GM23338 (cell line): ENCODE data around the gene RIN3. TPM values are rescaled to one million over a fixed set of nuclear protein-coding genes. Genes with fewer than 3 reads are reported as not detected.

Experiments used
- ATAC-seq: fragments of 200-7000 bp; cut with Tn5 transposase; 3 replicates; pipeline ENCODE4 v1.9.1; 2020
- DNase-seq: peaks from one replicate; pipeline ENCODE4 v3.0.0-alpha.2; 2015; ENCODE audit warnings: low spot score
- H2AFZ ChIP-seq: fragments of 200-600 bp; sonication (generic); 2 replicates; pipeline ENCODE4 v1.8.0; 2016; ENCODE audit warnings: antibody characterized with exemption, mild to moderate bottlenecking, moderate library complexity
- H3F3A ChIP-seq: fragments of 200-600 bp; sonication (generic); replicated peaks from 2 replicates; pipeline ENCODE4 v1.8.0; 2017; ENCODE audit warnings: antibody characterized with exemption, mixed run types, low read depth
- H3K27ac ChIP-seq: fragments of 200-600 bp; sonication (generic); 2 replicates; pipeline ENCODE4 v1.6.1; 2016; ENCODE audit warnings: low read depth
- H3K27me3 ChIP-seq: fragments of 200-600 bp; sonication (generic); 2 replicates; pipeline ENCODE4 v1.8.0; 2016; ENCODE audit warnings: mild to moderate bottlenecking, mixed run types, moderate library complexity; ENCODE audit not compliant: insufficient read depth
- H3K36me3 ChIP-seq: fragments of 200-600 bp; sonication (generic); 2 replicates; pipeline ENCODE4 v1.8.0; 2016; ENCODE audit warnings: mild to moderate bottlenecking; ENCODE audit not compliant: insufficient read depth
- H3K4me1 ChIP-seq: fragments of 200-600 bp; sonication (generic); 2 replicates; pipeline ENCODE4 v1.8.0; 2016; ENCODE audit warnings: mild to moderate bottlenecking, moderate library complexity; ENCODE audit not compliant: insufficient read depth
- H3K4me2 ChIP-seq: fragments of 200-600 bp; sonication (generic); 2 replicates; pipeline ENCODE4 v1.7.1; 2017; ENCODE audit warnings: mixed run types
- H3K4me3 ChIP-seq: fragments of 200-600 bp; sonication (generic); 2 replicates; pipeline ENCODE4 v1.6.1; 2016; ENCODE audit warnings: mixed run types
- H3K79me2 ChIP-seq: fragments of 200-600 bp; sonication (generic); replicated peaks from 2 replicates; pipeline ENCODE4 v1.8.0; 2017; ENCODE audit warnings: mild to moderate bottlenecking; ENCODE audit not compliant: insufficient read depth
- H3K9me2 ChIP-seq: fragments of 200-600 bp; sonication (generic); 2 replicates; pipeline ENCODE4 v1.8.0; 2017; ENCODE audit not compliant: insufficient read depth
- H4K20me1 ChIP-seq: fragments of 200-600 bp; sonication (generic); replicated peaks from 2 replicates; pipeline ENCODE4 v1.8.0; 2017; ENCODE audit warnings: mild to moderate bottlenecking; ENCODE audit not compliant: insufficient read depth
- H3K27ac Mint-ChIP-seq: 2 replicates; pipeline ENCODE4 v1.8.0; 2020; ENCODE audit warnings: inconsistent platforms, mild to moderate bottlenecking, moderate library complexity, mixed read lengths
- H3K27me3 Mint-ChIP-seq: 3 replicates; pipeline ENCODE4 v1.8.0; 2022; ENCODE audit warnings: low read depth, mild to moderate bottlenecking, moderate library complexity, mixed read lengths, inconsistent platforms; ENCODE audit not compliant: insufficient read depth, poor library complexity
- H3K36me3 Mint-ChIP-seq: 3 replicates; pipeline ENCODE4 v1.8.0; 2021; ENCODE audit warnings: low read depth, mild to moderate bottlenecking, inconsistent platforms, moderate library complexity, mixed read lengths
- H3K4me1 Mint-ChIP-seq: 3 replicates; pipeline ENCODE4 v1.8.0; 2020; ENCODE audit warnings: mild to moderate bottlenecking, inconsistent platforms, mixed read lengths
- H3K4me3 Mint-ChIP-seq: 3 replicates; pipeline ENCODE4 v1.8.0; 2021; ENCODE audit warnings: moderate library complexity, mild to moderate bottlenecking, inconsistent platforms, mixed read lengths
- H3K9me3 Mint-ChIP-seq: 3 replicates; pipeline ENCODE4 v1.8.0; 2020; ENCODE audit warnings: moderate library complexity, mild to moderate bottlenecking, inconsistent platforms, mixed read lengths
- ETS1 ChIP-seq: IDR thresholded peaks from 2 replicates; pipeline ENCODE4 v1.6.1; 2016; ENCODE audit warnings: antibody characterized with exemption
- JUNB ChIP-seq: IDR thresholded peaks from one replicate; pipeline ENCODE4 v1.6.1; 2016; ENCODE audit warnings: antibody characterized with exemption; ENCODE audit not compliant: unreplicated experiment
- NANOG ChIP-seq: IDR thresholded peaks from 2 replicates; pipeline ENCODE4 v1.6.1; 2016; ENCODE audit warnings: antibody characterized with exemption, borderline replicate concordance
- POLR2AphosphoS5 ChIP-seq: IDR thresholded peaks from 2 replicates; pipeline ENCODE4 v1.6.1; 2016; ENCODE audit warnings: antibody characterized with exemption, low read depth
- REST ChIP-seq: IDR thresholded peaks from one replicate; pipeline ENCODE4 v1.6.1; 2018; ENCODE audit warnings: antibody characterized with exemption; ENCODE audit not compliant: unreplicated experiment
- STAT1 ChIP-seq: IDR thresholded peaks from one replicate; pipeline ENCODE4 v1.6.1; 2016; ENCODE audit warnings: antibody characterized with exemption; ENCODE audit not compliant: unreplicated experiment
- ZNF462 ChIP-seq: fragments of 250-450 bp; sonication (Bioruptor Pico); IDR thresholded peaks from 2 replicates; pipeline ENCODE4 v1.5.0; 2020; ENCODE audit warnings: mild to moderate bottlenecking, moderate library complexity
- polyA plus RNA-seq: library from polyadenylated mRNA; unstranded; fragments of >200 nt; fragmentation: Nextera tagmentation; extraction: Ambion mirVana; gene quantifications from 2 replicates; pipeline ENCODE4 v1.2.1, GENCODE V29; 2016
- total RNA-seq: library from RNA; depleted of rRNA; stranded (reverse); fragments of >200 nt; shearing (Covaris generic); gene quantifications from 2 replicates; pipeline ENCODE4 v1.2.3, GENCODE V29; 2014

The RIN3 gene
- total and polyA plus RNA-seq, 2 experiments from 2014 or later = 0.97 to 1.5 TPM

GRCh38 chr14:92652413-92653151 is 139.0 kb downstream of the RIN3 start:
- H3K9me3 Mint-ChIP-seq = no peaks in the 10 kb centered on the region; the same call in 2 of the 3 replicates
- Histone ChIP-seq H3K27ac (no peak overlapping the region), H3K36me3 (no peaks in the 10 kb centered on the region), H3K4me2 (no peak overlapping the region), H2AFZ (no peak overlapping the region), H4K20me1 (no peaks in the 10 kb centered on the region), H3K9me2 (no peaks in the 10 kb centered on the region), H3F3A (no peaks in the 10 kb centered on the region), H3K27me3 (no peaks in the 10 kb centered on the region), H3K4me1 (no peaks in the 10 kb centered on the region), H3K4me3 (no peak overlapping the region), H3K79me2 (no peaks in the 10 kb centered on the region)
- TF ChIP-seq ETS1 (no peak), JUNB (no peak), ZNF462 (CRISPR knock-in tag) (no peak), REST (no peak), STAT1 (no peak), NANOG (no peak), POLR2AphosphoS5 (no peak)
- no peak overlapping the region for H3K4me3 Mint-ChIP-seq
- no peak overlapping the region for H3K27ac Mint-ChIP-seq
- peaks cover 11% of the 10 kb centered on the region for H3K27me3 Mint-ChIP-seq
- ATAC-seq = no peak
- DNase-seq = no peak
- H3K4me1 Mint-ChIP-seq = no peaks in the 10 kb centered on the region; the same call in 1 of the 3 replicates
- no peaks in the 10 kb centered on the region; the same call in 2 of the 3 replicates for H3K36me3 Mint-ChIP-seq
